GM06990 (cell line): ENCODE results near the gene CTNS.

Source experiments
- DNase-seq: peaks from one replicate; pipeline ENCODE4 v3.0.0-alpha.2; 2011; ENCODE audit not compliant: insufficient read length; ENCODE audit errors: extremely low read depth
- H3K27me3 ChIP-seq: replicated peaks from 2 replicates; pipeline ENCODE4 v1.6.0; 2011; ENCODE audit warnings: low read length; ENCODE audit not compliant: control insufficient read depth, insufficient read depth
- H3K36me3 ChIP-seq: 2 replicates; pipeline ENCODE4 v1.5.1; 2011; ENCODE audit warnings: low read length; ENCODE audit not compliant: control insufficient read depth, insufficient read depth
- H3K4me3 ChIP-seq: replicated peaks from 2 replicates; pipeline ENCODE4 v1.5.1; 2011; ENCODE audit warnings: low read depth, mild to moderate bottlenecking, control low read depth, low read length
- CTCF ChIP-seq: IDR thresholded peaks from 2 replicates; pipeline ENCODE4 v1.5.1; 2011; ENCODE audit warnings: low read length, control low read depth, mild to moderate bottlenecking, inconsistent platforms; ENCODE audit not compliant: insufficient read depth, poor library complexity, severe bottlenecking

The CTNS gene

GRCh38 chr17:3636154-3636907 lies at the start of gene CTNS, which contains the start of gene SHPK:
Gene CTNS (plus strand): TSS chr17:3636760. CDS start chr17:3640207, 3,447 bp downstream.
Gene SHPK (minus strand): TSS chr17:3636250. CDS start chr17:3636219, 31 bp downstream.
- no peak for TF ChIP-seq CTCF
- Histone ChIP-seq H3K4me3 (peak within 1 kb of the TSS; percentile 94), H3K36me3 (peaks cover 2% of the 10 kb centered on the region), H3K27me3 (no peaks in the 10 kb centered on the region)
- peak; percentile 96 for DNase-seq

- H3K27me3 ChIP-seq: no peaks in the 10 kb centered on the region
- peaks cover 8% of the 10 kb centered on the region for H3K36me3 ChIP-seq
- no peak for DNase-seq
- H3K4me3 ChIP-seq: no peak overlapping the region
- no peak for TF ChIP-seq CTCF
Observed at GRCh38 chr17:3589784-3590183, 46.8 kb upstream of the CTNS start.

GRCh38 chr17:3590231-3590630 lies 46.3 kb upstream of the CTNS start:
- no peaks in the 10 kb centered on the region for H3K27me3 ChIP-seq
- H3K4me3 ChIP-seq: no peak overlapping the region
- H3K36me3 ChIP-seq: peaks cover 8% of the 10 kb centered on the region
- DNase-seq: no peak
- no peak for TF ChIP-seq CTCF

- Histone ChIP-seq H3K36me3 (peaks cover 9% of the 10 kb centered on the region), H3K4me3 (no peak overlapping the region), H3K27me3 (no peaks in the 10 kb centered on the region)
- DNase-seq: no peak
- TF ChIP-seq CTCF: no peak
Observed at GRCh38 chr17:3590768-3591167, 45.8 kb upstream of the CTNS start.

- Histone ChIP-seq H3K36me3 (peaks cover 7% of the 10 kb centered on the region), H3K27me3 (no peaks in the 10 kb centered on the region), H3K4me3 (no peak overlapping the region)
- no peak for TF ChIP-seq CTCF
- no peak for DNase-seq
Observed at GRCh38 chr17:3592216-3592860, 44.2 kb upstream of the CTNS start.
